HG02763 (cell line): ENCODE measurements around the gene TXLNB.

ENCODE experiments used
- ATAC-seq: cut with Tn5 transposase; IDR thresholded peaks from one replicate; pipeline ENCODE4 v1.9.1; 2021; ENCODE audit warnings: mild to moderate bottlenecking, moderate library complexity; ENCODE audit not compliant: unreplicated experiment

The TXLNB gene

DNA sequence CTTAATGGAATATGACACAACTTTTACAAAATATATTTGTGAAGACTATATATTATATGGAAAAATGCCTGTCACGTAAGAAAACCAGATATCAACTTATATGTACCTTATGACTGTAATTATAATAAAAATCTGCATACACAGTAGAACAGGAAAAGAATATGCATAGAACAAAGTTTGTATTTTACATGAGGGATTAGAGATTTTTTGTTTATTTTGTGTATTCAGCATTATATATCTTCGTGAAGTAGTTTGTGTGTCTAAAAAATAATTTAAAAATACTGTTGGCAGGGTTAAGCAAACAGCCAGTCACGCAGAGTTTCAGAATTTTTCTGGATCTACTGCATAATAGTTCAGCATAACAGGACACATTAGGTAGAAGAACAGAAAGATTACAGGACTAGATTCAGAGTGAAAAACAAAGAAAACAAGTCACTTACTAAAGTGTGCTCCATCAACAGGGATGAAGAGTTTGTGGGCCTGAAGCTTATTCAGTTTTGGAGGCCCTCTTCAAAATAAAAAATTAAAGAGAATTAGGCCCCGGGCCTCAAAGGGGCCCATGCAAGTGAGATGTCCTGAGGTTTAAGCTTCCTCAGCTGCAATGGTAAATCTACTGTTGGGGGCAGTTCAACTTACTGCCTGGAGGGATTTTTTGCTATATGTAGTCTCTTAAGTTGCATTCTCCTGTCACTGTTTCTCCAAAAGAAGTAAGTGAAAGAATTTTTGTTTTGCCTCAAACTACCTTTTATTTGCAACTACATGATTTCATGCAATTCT, 16.3 kb downstream of the TXLNB start:
- no peak for ATAC-seq

DNA sequence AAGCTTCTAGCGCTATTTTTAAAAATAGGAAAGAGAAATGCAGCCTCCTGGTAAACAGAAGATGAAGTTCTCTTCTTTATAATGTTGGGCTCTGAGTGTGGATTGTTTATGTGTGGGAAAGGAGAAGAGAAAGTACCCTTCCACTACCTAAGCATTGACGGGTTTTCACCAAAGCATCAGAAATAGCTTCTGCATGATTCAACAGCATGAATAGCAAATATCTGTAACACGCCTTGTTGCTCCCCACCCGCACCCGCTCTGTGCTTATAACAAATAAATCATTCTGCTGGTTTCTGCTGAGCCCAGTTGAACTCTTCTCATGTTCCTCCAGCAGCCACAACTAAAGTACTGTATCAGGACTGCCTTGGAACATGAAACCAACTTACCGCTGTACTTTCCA, 20.7 kb downstream of the TXLNB start:
- peak; percentile 77 for ATAC-seq

DNA sequence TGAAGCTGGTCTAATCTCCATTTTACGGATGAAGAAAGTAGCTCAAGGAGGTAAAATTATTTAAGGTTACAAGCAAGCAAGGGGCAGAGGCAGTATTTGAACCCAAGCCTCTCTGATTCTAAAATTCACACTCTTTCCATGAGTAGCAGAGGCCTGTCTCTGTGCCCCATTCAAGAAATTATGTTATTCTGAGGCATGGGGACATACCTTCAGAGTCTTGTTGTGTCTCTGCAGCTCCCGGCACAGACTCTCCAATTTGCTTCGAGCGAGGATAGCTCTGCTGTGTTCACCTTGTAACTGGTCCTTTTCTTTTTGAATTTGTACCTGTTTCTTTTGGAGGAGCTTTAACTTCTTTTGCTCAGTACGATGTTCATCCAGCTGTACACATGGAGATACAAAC, 21.5 kb downstream of the TXLNB start:
- no peak for ATAC-seq

DNA sequence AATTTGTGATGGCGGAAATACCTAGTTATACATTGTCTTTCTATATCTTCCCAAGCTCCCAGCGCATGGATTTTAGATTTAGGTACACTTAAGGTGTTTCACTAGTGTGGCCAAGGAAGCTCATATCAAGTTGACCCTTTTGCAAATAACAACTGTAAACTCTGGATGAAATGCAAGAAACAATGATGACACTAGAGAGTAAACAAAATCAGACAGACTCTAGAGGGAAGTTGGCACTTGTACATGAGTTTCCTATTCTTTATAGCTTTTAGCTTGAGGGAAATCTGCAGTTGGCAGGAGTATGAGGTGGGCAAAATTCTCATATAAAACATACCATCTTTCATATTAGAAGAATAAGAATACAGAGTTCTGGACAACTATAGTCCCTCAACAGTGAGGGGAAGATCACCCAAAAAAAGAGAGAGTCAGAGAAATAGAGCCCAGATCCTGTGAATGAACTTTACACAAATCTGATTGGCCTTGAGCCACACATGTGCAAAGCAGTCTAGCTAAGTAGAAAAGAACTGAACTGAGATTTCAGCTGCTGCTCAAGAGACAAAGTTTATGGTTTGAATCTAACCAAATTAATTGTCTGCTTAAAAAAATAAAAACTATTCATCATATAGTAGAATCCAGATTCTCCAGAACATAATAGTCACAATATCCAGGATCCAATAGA, 26.1 kb downstream of the TXLNB start:
- no peak for ATAC-seq

DNA sequence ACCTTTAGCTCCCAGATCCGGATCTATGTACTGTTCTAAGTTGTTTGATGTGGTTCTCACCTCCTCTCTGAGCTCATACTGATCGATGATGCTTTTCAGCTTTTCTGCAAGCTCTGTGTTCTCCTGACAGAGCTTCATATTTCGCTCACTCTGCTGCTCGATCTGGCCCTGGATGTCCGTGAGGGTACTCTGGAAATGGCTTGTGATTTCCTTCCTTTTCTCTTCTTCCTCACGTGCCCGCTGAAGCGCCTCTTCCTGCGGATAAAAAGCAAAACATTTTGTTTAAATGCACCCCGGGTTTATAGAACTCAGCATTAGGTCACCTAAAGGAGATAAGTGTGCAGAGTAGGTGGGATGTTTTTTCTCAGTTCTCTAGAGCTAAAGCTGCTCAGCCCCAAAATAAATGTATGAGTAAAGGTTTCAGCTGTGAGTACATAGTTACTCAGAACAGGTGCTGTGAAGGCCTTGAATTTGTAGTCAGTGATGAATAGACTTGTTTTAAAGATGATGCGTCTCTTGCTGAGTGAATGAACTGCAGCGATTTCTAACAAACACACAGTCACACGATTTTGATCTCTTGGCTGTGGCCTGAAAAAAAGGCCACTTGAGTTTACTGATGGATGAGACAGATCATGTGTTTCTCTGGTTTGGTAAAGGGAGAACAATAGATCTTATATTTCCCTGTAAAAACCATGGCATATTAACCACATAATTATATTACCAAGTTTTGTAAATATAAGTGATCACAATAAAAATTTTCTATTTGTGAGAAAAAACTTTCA, 29.1 kb downstream of the TXLNB start:
- peak; percentile 81 for ATAC-seq

DNA sequence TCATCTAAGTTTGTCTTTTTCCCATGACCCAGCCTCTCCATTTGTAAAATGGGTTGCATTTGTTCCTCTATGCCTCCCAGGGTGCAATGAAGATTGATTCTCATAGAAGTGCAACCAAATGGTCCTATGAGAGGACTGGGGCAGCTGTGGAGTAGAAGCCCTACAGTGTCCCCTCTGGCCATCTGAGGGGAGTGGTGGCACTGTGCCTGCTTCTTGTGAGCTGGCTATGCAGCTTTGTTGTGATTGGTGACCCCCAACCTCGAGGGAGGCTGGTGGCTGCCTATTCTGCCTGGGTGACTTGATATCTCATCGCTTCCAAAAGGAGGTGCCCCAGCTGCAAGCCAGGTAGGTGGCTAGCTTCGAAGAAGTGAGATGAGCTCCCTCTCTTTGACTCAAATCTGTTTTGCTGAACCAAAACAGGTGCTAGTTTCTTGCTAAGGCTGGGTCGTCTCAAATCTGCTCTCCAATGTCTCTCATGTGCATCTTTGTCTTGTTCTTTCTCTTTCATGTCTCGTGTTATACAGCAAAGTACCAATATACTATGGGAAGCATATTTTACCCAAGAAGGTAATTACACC, 33.9 kb downstream of the TXLNB start:
- ATAC-seq = peak; percentile 59

DNA sequence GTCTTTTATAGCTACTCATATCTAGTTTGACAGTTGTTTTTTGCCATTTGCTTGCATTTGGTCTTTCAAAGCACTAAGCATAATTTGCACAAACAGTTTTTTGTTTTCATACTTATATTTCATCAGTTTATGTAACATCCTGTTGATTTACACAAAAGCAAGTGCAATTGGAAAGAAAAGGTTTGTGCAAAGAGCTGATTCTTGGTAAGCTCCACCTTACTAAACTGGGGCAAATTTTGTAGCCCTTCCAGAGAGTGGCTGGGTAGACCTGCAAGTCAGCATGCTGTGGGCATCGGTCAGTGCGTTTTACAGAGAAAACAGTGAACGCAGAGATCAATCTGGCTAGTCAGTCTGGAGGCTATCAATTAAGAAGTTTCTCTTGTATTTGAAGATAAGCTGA, 34.5 kb downstream of the TXLNB start:
- ATAC-seq = no peak

DNA sequence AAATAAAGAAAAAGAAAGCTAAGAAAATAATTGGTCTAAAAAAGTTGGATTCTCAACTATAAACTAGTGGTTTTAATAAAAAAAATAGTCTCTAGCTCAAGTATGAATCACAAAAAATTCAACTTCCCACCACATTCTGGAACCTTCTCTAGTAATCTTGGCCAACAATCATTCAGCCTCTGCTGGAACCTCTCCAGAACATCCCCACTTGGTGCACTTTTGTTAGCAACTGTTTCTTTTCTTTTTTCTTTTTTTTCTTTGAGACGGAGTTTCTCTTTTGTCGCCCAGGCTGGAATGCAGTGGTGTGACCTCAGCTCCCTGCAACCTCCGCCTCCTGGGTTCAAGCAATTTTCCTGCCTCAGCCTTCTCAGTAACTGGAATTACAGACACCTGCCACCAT, 35.7 kb downstream of the TXLNB start:
- no peak for ATAC-seq

DNA sequence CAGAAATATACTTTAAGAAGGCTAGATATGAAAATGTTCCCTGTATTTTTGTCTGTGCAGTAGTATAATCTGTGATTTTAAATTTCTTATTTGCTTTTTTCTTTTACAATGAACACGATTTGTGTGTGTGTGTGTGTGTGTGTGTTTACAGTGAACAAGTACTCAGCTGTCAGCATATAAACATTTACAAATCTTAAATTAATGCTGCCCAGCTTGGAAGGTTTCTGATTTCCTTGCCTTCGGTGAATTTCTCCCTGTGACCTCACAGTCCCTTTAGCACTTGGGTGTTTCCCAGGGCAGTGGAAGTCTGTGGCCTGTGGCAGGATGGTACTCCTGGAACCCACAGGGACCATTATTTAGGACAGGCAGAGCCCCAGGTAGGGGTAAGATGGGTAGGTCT, 37.6 kb downstream of the TXLNB start:
- no peak for ATAC-seq

DNA sequence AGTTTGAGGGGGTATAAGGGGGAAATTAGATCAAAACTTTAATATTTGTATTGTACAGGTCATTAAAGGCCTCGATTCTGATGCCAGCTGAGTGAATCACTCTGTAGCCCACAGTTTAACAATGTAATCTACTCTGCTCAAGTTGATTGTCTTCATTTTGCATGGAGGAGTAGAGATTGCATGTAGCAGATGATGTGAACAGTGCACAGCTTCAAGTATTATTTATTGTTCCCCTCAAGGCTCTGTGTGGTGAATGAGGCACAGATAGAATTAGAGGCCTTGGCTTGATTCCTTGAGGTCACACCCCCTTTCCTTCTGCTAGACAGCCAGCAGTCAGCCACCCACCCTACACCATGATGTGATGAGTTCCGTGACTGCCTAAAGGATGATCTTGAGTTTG, 38.1 kb downstream of the TXLNB start:
- no peak for ATAC-seq

DNA sequence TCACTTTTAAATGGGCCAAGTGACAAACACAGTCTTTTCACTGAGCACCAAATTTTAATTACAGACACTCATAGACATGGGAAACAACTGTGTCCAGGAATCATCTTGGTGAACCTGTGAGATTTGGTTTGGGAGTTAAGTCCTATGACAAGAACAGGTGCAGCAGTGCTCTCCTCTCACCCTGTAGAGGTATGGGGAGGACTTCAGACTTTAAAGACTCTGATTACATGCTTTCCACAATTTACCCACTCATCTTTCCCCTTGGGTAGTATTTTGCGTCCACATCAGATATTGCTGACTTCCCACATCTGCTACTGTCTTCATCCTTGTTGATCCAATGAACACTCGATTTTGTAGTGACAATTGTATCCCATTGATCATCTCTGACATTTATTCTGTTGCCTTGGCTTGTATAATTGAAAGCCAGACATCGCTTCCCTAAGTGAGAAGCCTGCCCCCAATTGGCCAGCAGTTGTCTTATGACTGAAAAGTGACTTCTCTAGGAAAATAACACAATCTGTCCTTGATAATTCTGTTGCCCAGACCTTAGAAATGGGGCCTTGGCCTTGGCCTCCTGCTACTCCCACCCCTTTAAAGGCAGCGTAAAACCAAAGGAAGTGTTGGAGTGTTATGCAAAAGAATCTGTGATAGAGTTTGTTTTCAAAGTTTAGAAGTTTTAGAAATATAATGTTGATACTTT, 40.0 kb downstream of the TXLNB start:
- no peak for ATAC-seq

DNA sequence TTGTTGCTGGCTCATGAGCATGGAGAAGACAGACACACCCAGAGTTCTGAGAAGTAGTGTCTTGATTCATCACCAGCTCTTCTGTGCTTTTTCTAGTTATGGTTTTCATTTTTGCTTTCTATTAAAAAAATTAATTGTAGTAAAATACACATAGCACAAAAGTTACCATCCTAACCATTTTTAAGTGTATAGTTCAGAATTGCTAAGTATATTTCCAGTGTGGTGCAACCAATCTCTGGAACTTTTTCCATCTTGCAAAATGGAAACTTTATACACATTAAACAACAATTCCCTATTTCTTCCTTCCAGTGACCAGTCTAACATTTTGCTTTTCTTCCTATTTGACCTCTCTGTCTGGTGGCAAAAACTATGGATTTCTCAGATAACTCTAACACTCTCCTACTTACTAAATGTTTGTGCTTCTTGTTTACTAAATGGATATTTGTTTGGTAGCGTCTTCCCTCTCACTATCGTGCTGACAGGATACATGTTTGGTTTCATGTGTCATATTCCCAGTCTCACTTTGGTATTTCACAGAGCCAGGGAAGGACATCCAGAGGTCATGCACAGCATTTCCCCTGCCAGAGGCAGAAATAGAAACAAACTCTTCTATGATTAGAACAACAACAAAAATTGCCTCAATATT, 40.6 kb downstream of the TXLNB start:
- ATAC-seq = no peak

DNA sequence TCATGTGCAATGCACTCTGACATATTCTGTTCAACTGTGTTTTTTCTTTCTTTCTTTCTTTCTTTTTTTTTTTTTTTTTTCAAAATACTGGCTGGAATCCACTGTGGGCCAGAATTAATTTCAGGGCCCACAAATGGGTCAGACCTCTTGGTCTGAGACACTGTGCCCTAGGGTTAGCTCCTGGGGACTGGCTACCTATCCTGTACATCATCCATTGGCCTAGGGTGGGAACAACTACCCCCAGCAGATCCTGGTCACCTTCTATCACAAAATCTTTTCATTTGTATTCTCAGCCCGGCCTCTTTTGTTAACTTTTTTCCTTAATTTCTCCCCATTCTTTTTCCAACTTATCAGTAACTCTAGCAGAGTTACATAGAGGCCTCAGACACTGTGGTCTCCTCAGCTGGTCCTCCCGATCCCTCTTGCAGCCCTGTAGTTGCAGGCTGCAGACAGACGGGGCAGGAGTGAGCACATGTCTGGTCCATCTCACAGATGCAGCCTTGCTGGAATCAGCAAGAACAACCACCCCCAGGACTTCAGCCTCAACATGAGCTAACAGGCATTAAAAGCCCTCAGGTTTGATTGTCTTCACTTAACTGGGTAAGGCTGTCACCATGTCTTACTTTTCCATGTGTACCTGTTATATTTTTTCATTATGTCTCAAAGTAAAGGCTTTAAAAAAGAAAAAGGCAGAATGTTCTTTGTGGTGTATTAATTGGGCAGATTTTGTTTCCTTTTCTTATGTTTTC, 41.3 kb downstream of the TXLNB start:
- ATAC-seq = peak; percentile 96

DNA sequence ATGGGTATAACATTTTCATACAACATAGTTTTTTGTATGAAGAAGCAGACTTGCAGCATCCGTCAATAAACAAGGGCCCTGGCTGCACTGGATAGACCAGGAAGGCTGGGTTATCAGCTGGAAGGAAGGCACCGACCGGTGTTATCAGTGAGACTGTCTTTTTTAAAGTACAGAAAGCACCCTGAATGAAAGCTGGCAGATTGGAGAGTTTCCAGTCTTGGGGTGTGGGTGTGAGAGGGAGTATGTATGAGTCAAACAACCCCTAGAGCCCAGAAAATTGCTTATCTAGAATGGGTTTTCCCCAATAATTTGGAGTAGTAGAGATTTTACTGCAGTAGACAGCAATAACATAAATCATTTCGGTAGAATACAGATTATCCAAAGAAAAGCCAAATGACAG, 42.4 kb downstream of the TXLNB start:
- ATAC-seq = no peak

DNA sequence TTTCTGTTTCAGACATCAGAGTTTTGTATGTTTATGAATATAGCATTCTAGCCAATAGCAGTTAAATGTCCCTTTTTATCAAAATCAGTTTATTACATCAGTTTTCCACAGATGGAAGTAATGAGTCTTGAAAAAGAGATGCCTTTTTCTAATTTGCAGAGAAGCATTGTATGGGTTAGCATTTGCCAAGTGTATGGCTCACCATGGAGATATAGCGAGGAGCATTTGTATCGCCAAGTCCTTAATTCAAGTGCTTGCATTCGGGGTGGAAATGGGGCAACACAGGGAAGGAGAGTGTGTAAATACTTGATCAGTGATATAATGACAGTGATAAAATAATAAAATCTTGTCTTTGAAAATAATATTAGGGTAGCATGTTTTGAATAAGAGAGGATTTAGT, 42.9 kb downstream of the TXLNB start:
- ATAC-seq = no peak

DNA sequence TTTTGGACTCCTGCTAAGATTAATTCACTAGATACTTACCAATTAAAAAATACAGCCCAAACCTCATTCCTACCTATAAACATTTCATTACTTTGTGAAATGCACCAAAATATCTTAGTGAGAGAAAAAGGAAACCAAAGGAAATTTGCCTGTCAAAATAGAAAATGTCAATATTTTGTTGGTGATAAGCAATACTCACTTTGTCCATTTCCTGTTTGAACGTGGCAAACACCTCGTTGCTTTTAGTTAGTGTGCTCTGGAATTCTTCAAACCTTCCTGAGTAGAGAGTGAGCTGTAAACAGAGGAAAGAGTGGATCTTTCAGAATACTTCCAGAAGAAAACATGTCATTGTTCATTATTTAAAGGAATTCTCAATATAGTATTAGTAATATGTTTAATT, 44.2 kb downstream of the TXLNB start:
- ATAC-seq = no peak

DNA sequence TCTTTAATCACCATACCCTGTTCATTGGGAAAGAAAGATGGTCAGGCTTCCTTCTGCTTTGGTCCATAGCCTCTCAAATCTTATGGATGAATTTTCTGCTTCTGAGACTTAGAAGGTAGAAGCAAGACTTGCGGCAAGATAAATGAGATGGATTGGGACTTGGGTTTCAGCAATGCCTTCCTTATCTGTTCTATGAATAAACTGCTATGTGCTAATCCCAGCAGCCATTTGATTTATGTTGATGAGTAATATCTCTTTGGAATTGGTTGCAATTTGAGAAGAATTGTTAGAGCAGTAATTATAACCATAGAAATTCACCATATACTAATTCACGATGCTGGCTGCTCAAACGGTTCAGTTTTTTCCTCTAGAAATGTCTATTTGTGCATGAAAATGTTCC, 48.3 kb downstream of the TXLNB start:
- ATAC-seq = no peak

DNA sequence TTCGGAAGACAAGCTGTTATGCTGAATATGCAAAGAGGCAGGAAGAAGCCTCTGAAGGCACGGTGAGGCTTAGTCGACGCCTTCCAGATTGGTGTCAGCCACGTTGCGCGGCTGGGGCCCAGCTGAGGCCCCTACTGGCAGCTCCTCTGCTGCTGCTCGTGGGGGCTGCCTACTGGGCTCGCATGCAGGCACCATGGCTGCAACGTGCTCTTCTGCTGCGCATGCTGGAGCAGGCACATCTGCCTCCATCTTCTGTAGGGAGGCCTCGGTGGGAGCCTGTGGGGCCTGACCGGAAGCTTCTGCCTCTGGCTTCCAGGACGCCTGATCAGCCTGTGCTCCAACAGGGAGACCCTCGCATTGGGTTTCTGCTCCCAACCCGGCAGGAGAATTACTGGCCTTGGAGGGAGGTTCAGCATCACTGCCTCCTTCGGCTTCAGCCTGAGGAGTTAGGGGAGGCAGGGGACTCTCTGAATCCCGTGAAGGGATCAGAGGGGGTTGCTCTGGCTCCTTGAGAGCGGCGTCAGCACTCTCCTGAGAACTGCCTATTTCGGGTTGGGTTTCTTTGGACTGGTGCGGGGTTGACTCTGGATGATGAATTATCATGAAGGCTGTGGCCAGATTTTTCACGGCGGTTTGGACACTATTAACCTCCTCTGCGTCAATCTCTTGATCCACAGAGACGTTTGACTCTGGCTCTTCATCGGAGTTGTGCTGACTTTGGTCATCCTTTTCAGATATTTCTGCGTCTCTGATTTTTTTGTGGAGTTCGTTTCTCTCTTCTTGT, 49.1 kb downstream of the TXLNB start:
- no peak for ATAC-seq
